PFSK-1 (cell line): Measurements from ENCODE around the gene MINDY4.

Experiments
- POLR2AphosphoS5 ChIP-seq: IDR thresholded peaks from 2 replicates; pipeline ENCODE4 v1.6.1; 2012; ENCODE audit warnings: low read depth, mild to moderate bottlenecking, control low read depth, low read length, moderate library complexity
- REST ChIP-seq, 2 experiments: IDR thresholded peaks; 2 replicates each; pipeline versions ENCODE4 v1.6.1 to v1.8.0; 2011 to 2012; ENCODE audit warnings: low read depth in 2 of 2, low read length in 2 of 2, control low read depth in 1 of 2, inconsistent platforms in 1 of 2, mild to moderate bottlenecking in 1 of 2, moderate library complexity in 1 of 2; ENCODE audit not compliant: insufficient read depth in 1 of 2
- SIN3A ChIP-seq: IDR thresholded peaks from 2 replicates; pipeline ENCODE4 v1.6.1; 2012; ENCODE audit warnings: mild to moderate bottlenecking, low read length, moderate library complexity, borderline replicate concordance; ENCODE audit not compliant: insufficient read depth

GRCh38 chr7:30844483-30844874 is 73.3 kb downstream of the MINDY4 start:
- TF ChIP-seq SIN3A (no peak), REST (IDR thresholded peaks at IDR 0.05; ENCODE audit: insufficient read depth in 1 of 2, low read depth in 2 of 2, low read length in 2 of 2) (no peak), POLR2AphosphoS5 (no peak)
